ENCODE results near the gene IARS2.
"Not testable (repeated sequence)": the region's sequence is repeated elsewhere in the genome, so short reads cannot be mapped to it uniquely, and the experiment has no call there.

The IARS2 gene

GRCh38 chr1:220113136-220113695 is 19.3 kb downstream of the IARS2 start:
- DNase-seq, result no peak

- no peak for DNase-seq
Observed at GRCh38 chr1:220119043-220119512, 25.1 kb downstream of the IARS2 start.

GRCh38 chr1:220121791-220122530 is 28.0 kb downstream of the IARS2 start:
- no peak for DNase-seq

GRCh38 chr1:220123066-220123465 is 29.1 kb downstream of the IARS2 start:
- no peak for DNase-seq

GRCh38 chr1:220123889-220124288 is 30.0 kb downstream of the IARS2 start:
- DNase-seq, result no peak

- no peak for DNase-seq
Observed at GRCh38 chr1:220124542-220124941, 30.6 kb downstream of the IARS2 start.

GRCh38 chr1:220127076-220127475 is 33.1 kb downstream of the IARS2 start:
- no peak for DNase-seq

- DNase-seq, result no peak
Observed at GRCh38 chr1:220129479-220130210, 35.7 kb downstream of the IARS2 start.

- no peak for DNase-seq
Observed at GRCh38 chr1:220135755-220136154, 41.8 kb downstream of the IARS2 start.

GRCh38 chr1:220137019-220137786 is 43.3 kb downstream of the IARS2 start:
- no peak for DNase-seq

GRCh38 chr1:220139966-220140365 is 46.0 kb downstream of the IARS2 start:
- no peak for DNase-seq

GRCh38 chr1:220144051-220144450 is 50.1 kb downstream of the IARS2 start:
- DNase-seq, result no peak

GRCh38 chr1:220149742-220150141 is 55.8 kb downstream of the IARS2 start:
- DNase-seq, result no peak

- DNase-seq, result no peak
Observed at GRCh38 chr1:220151454-220151853, 57.5 kb downstream of the IARS2 start.

GRCh38 chr1:220153147-220153546 is 59.2 kb downstream of the IARS2 start:
- DNase-seq, result no peak

- no peak for DNase-seq
Observed at GRCh38 chr1:220156620-220157146, 62.8 kb downstream of the IARS2 start.

- DNase-seq, result no peak
Observed at GRCh38 chr1:220157738-220158137, 63.8 kb downstream of the IARS2 start.

GRCh38 chr1:220158530-220158929 is 64.6 kb downstream of the IARS2 start:
- not testable (repeated sequence) for DNase-seq

- DNase-seq, result no peak
Observed at GRCh38 chr1:220159041-220159440, 65.1 kb downstream of the IARS2 start.

- no peak for DNase-seq
Observed at GRCh38 chr1:220160027-220160426, 66.1 kb downstream of the IARS2 start.

- DNase-seq, result no peak
Observed at GRCh38 chr1:220164116-220164515, 70.2 kb downstream of the IARS2 start.

GRCh38 chr1:220164517-220164916 is 70.6 kb downstream of the IARS2 start:
- no peak for DNase-seq

- DNase-seq, result no peak
Observed at GRCh38 chr1:220166853-220167252, 72.9 kb downstream of the IARS2 start.

Data from activated CD4-positive, CD25-positive, alpha-beta regulatory T cell treated with anti-CD3 and anti-CD28 coated beads, Interleukin-2, amount 50 U/mL, for 72 hours (primary cell).